Rectal smooth muscle tissue (tissue), 1 donor: Measurements from ENCODE around the gene LRRC17.
A peak's percentile ranks its signal among the peaks of the same experiment; 100 is the strongest.
"Not testable (repeated sequence)": the region's sequence is repeated elsewhere in the genome, so short reads cannot be mapped to it uniquely, and the experiment has no call there.

ENCODE experiments used
- H3K27ac ChIP-seq: one replicate; pipeline ENCODE4 v1.7.0; 2013; ENCODE audit warnings: low read depth, low read length, inconsistent platforms
- H3K27me3 ChIP-seq: one replicate; pipeline ENCODE4 v1.7.0; 2013; ENCODE audit warnings: low read length; ENCODE audit not compliant: control insufficient read depth, insufficient read depth
- H3K36me3 ChIP-seq: one replicate; pipeline ENCODE4 v1.7.0; 2013; ENCODE audit warnings: low read length; ENCODE audit not compliant: control insufficient read depth, insufficient read depth
- H3K4me1 ChIP-seq: one replicate; pipeline ENCODE4 v1.7.0; 2013; ENCODE audit warnings: low read length; ENCODE audit not compliant: control insufficient read depth, insufficient read depth
- H3K4me3 ChIP-seq: one replicate; pipeline ENCODE4 v1.7.0; 2013; ENCODE audit warnings: low read length
- H3K9ac ChIP-seq: one replicate; pipeline ENCODE4 v1.7.0; 2013; ENCODE audit warnings: low read length

LRRC17 gene

GRCh38 chr7:102934239-102934638 lies 21.4 kb downstream of the LRRC17 start:
- Histone ChIP-seq H3K4me3 (no peak overlapping the region), H3K27ac (peak overlapping the region; percentile 14), H3K9ac (no peak overlapping the region)

GRCh38 chr7:102934701-102935100 lies 21.9 kb downstream of the LRRC17 start:
- Histone ChIP-seq H3K9ac (no peak overlapping the region), H3K27ac (peak overlapping the region; percentile 14), H3K27me3 (no peaks in the 10 kb centered on the region), H3K4me3 (no peak overlapping the region), H3K4me1 (peaks cover 2% of the 10 kb centered on the region), H3K36me3 (no peaks in the 10 kb centered on the region)

More at GRCh38 chr7:102934239-102934638, 21.4 kb downstream of the LRRC17 start:
- Histone ChIP-seq H3K4me1 (peaks cover 2% of the 10 kb centered on the region), H3K36me3 (no peaks in the 10 kb centered on the region), H3K27me3 (no peaks in the 10 kb centered on the region)

- Histone ChIP-seq H3K4me1 (peaks cover 2% of the 10 kb centered on the region), H3K9ac (no peak overlapping the region), H3K27me3 (no peaks in the 10 kb centered on the region), H3K36me3 (no peaks in the 10 kb centered on the region), H3K27ac (no peak overlapping the region), H3K4me3 (no peak overlapping the region)
Observed at GRCh38 chr7:102935450-102936115, 22.8 kb downstream of the LRRC17 start.

- Histone ChIP-seq H3K27ac (no peak overlapping the region), H3K4me3 (no peak overlapping the region), H3K9ac (no peak overlapping the region), H3K27me3 (no peaks in the 10 kb centered on the region), H3K4me1 (peaks cover 2% of the 10 kb centered on the region), H3K36me3 (no peaks in the 10 kb centered on the region)
Observed at GRCh38 chr7:102938679-102939078, 25.9 kb downstream of the LRRC17 start.

GRCh38 chr7:102942181-102942866 lies 29.5 kb downstream of the LRRC17 start:
- Histone ChIP-seq H3K27ac (no peak overlapping the region), H3K27me3 (no peaks in the 10 kb centered on the region), H3K9ac (no peak overlapping the region), H3K4me3 (no peak overlapping the region), H3K36me3 (no peaks in the 10 kb centered on the region), H3K4me1 (peaks cover 2% of the 10 kb centered on the region)

- Histone ChIP-seq H3K27me3 (no peaks in the 10 kb centered on the region), H3K27ac (no peak overlapping the region), H3K9ac (no peak overlapping the region), H3K4me3 (no peak overlapping the region), H3K4me1 (peaks cover 2% of the 10 kb centered on the region), H3K36me3 (no peaks in the 10 kb centered on the region)
Observed at GRCh38 chr7:102942868-102943267, 30.1 kb downstream of the LRRC17 start.

GRCh38 chr7:102943423-102944169 lies 30.8 kb downstream of the LRRC17 start:
- no peak overlapping the region for H3K9ac ChIP-seq
- no peak overlapping the region for H3K4me3 ChIP-seq
- H3K27ac ChIP-seq: no peak overlapping the region
- no peaks in the 10 kb centered on the region for H3K36me3 ChIP-seq
- H3K4me1 ChIP-seq: peaks cover 2% of the 10 kb centered on the region
- H3K27me3 ChIP-seq: no peaks in the 10 kb centered on the region

GRCh38 chr7:102944241-102944640 lies 31.4 kb downstream of the LRRC17 start:
- Histone ChIP-seq H3K27me3 (no peaks in the 10 kb centered on the region), H3K27ac (no peak overlapping the region), H3K4me3 (no peak overlapping the region), H3K9ac (no peak overlapping the region), H3K36me3 (no peaks in the 10 kb centered on the region), H3K4me1 (no peaks in the 10 kb centered on the region)

- H3K27ac ChIP-seq: no peak overlapping the region
- H3K4me3 ChIP-seq: no peak overlapping the region
- H3K4me1 ChIP-seq: no peaks in the 10 kb centered on the region
- no peaks in the 10 kb centered on the region for H3K36me3 ChIP-seq
- no peak overlapping the region for H3K9ac ChIP-seq
- H3K27me3 ChIP-seq: no peaks in the 10 kb centered on the region
Observed at GRCh38 chr7:102951839-102952238, 39.0 kb downstream of the LRRC17 start.

GRCh38 chr7:102953406-102953805 lies 40.6 kb downstream of the LRRC17 start:
- Histone ChIP-seq H3K9ac (no peak overlapping the region), H3K4me3 (no peak overlapping the region), H3K27ac (no peak overlapping the region), H3K27me3 (no peaks in the 10 kb centered on the region), H3K4me1 (no peaks in the 10 kb centered on the region), H3K36me3 (no peaks in the 10 kb centered on the region)

- not testable (repeated sequence) for H3K27me3 ChIP-seq, H3K4me1 ChIP-seq, H3K4me3 ChIP-seq, H3K9ac ChIP-seq, H3K36me3 ChIP-seq, H3K27ac ChIP-seq
Observed at GRCh38 chr7:102954359-102954758, 41.6 kb downstream of the LRRC17 start.

- H3K4me3 ChIP-seq, H3K9ac ChIP-seq, H3K4me1 ChIP-seq, H3K27ac ChIP-seq, H3K27me3 ChIP-seq, H3K36me3 ChIP-seq: not testable (repeated sequence)
Observed at GRCh38 chr7:102958004-102958403, 45.2 kb downstream of the LRRC17 start.
